HepG2 (cell line): Measurements from ENCODE around the gene SPTAN1. TPM values are rescaled to one million over a fixed set of nuclear protein-coding genes. Genes with fewer than 3 reads are reported as not detected.

Source experiments
- ARHGAP35 ChIP-seq: sonication (generic); formaldehyde crosslinking; IDR thresholded peaks from 2 replicates; pipeline ENCODE4 v1.9.0; 2022; ENCODE audit warnings: mild to moderate bottlenecking, inconsistent platforms, moderate library complexity, missing genetic modification reagents, borderline replicate concordance
- BRD4 ChIP-seq: sonication (generic); formaldehyde crosslinking; IDR thresholded peaks from 2 replicates; pipeline ENCODE4 v1.4.0; 2020; ENCODE audit warnings: missing genetic modification reagents
- EZH2 ChIP-seq: conservative IDR thresholded peaks from 2 replicates; pipeline ENCODE4 v1.6.1; 2012; ENCODE audit warnings: mild to moderate bottlenecking, low read depth, low read length, moderate library complexity
- JUN ChIP-seq: sonication (generic); formaldehyde crosslinking; IDR thresholded peaks from 2 replicates; pipeline ENCODE4 v1.4.0; 2020; ENCODE audit warnings: mild to moderate bottlenecking, missing genetic modification reagents
- JUND ChIP-seq: sonication (generic); formaldehyde crosslinking; IDR thresholded peaks from 2 replicates; pipeline ENCODE4 v1.8.0; 2022; ENCODE audit warnings: mild to moderate bottlenecking, missing genetic modification reagents
- NR2F2 ChIP-seq: IDR thresholded peaks from 2 replicates; pipeline ENCODE4 v1.6.1; 2012; ENCODE audit warnings: low read depth, inconsistent platforms, borderline replicate concordance
- PAXIP1 ChIP-seq: sonication (generic); formaldehyde crosslinking; conservative IDR thresholded peaks from 2 replicates; pipeline ENCODE4 v1.4.0; 2020; ENCODE audit warnings: mild to moderate bottlenecking, missing genetic modification reagents, moderate library complexity
- RCOR2 ChIP-seq: IDR thresholded peaks from 2 replicates; pipeline ENCODE4 v1.6.1; 2016; ENCODE audit warnings: missing biosample characterization, missing genetic modification reagents
- TERF1 ChIP-seq: sonication (generic); formaldehyde crosslinking; IDR thresholded peaks from 2 replicates; pipeline ENCODE4 v1.8.0; 2022; ENCODE audit warnings: mild to moderate bottlenecking, missing genetic modification reagents, moderate library complexity
- ZBED4 ChIP-seq: sonication (generic); formaldehyde crosslinking; IDR thresholded peaks from 2 replicates; pipeline ENCODE4 v1.4.0; 2020; ENCODE audit warnings: missing genetic modification reagents, borderline replicate concordance
- ZBTB26 ChIP-seq: IDR thresholded peaks from 2 replicates; pipeline ENCODE4 v1.6.1; 2016; ENCODE audit warnings: missing compliant biosample characterization, missing genetic modification reagents, borderline replicate concordance
- ZNF230 ChIP-seq: sonication (generic); formaldehyde crosslinking; IDR thresholded peaks from 2 replicates; pipeline ENCODE4 v1.4.0; 2020; ENCODE audit warnings: mild to moderate bottlenecking, missing genetic modification reagents
- ZNF562 ChIP-seq: sonication (generic); formaldehyde crosslinking; IDR thresholded peaks from 2 replicates; pipeline ENCODE4 v1.8.0; 2022; ENCODE audit warnings: missing genetic modification reagents, borderline replicate concordance
- ZNF607 ChIP-seq: sonication (generic); formaldehyde crosslinking; IDR thresholded peaks from 2 replicates; pipeline ENCODE4 v1.5.1; 2020; ENCODE audit warnings: missing genetic modification reagents, mild to moderate bottlenecking, borderline replicate concordance
- ZNF788 ChIP-seq: sonication (generic); formaldehyde crosslinking; IDR thresholded peaks from 2 replicates; pipeline ENCODE4 v1.5.0; 2020; ENCODE audit warnings: mild to moderate bottlenecking, missing genetic modification reagents, borderline replicate concordance
- ZSCAN5A ChIP-seq: sonication (generic); formaldehyde crosslinking; IDR thresholded peaks from 2 replicates; pipeline ENCODE4 v1.8.0; 2022; ENCODE audit warnings: mild to moderate bottlenecking, missing genetic modification reagents, borderline replicate concordance
- polyA plus RNA-seq, 8 experiments: library from polyadenylated mRNA; depleted of rRNA in 3 of 8; stranded (reverse) in 7 of 8; unstranded in 1 of 8; fragments of >200 nt; fragmentation: Illumina TruSeq in 4 of 8; extraction: Trizol in 4 of 8; gene quantifications; 2 replicates each; pipeline versions ENCODE4 v1.2.1 to v1.2.3, GENCODE V29; 2011 to 2016; ENCODE audit warnings: low read depth in 4 of 8, missing spikeins in 1 of 8, mixed read lengths in 1 of 8; ENCODE audit not compliant: insufficient read depth in 1 of 8
- total RNA-seq, 5 experiments: library from RNA; depleted of rRNA; stranded (reverse); fragments of >200 nt; fragmentation: Illumina TruSeq; extraction: Trizol; gene quantifications; 2 replicates each; pipeline ENCODE4 v1.2.3, GENCODE V29; 2016; ENCODE audit warnings: low read depth in 1 of 5

The SPTAN1 gene
- total and polyA plus RNA-seq, 2 of the 13 experiments (the other 11 are each of a cell fraction or from before 2014, with no cell fraction given): 106 to 111 TPM

- TF ChIP-seq PAXIP1 (CRISPR knock-in tag): peak; percentile 8
- TF ChIP-seq EZH2: no peak
- TF ChIP-seq ARHGAP35 (CRISPR knock-in tag): no peak
- TF ChIP-seq ZSCAN5A: 0 out of 2 replicates have a peak, but pooled peaks have one; percentile 53
- no peak for TF ChIP-seq ZBED4 (CRISPR knock-in tag)
- peak; percentile 89; the same call in 1 of the 2 replicates for TF ChIP-seq ZNF788 (CRISPR knock-in tag)
- no peak for TF ChIP-seq RCOR2
- TF ChIP-seq ZNF607 (CRISPR knock-in tag): no peak; the same call in 1 of the 2 replicates
- no peak for TF ChIP-seq TERF1
- TF ChIP-seq JUND (CRISPR knock-in tag): peak; percentile 37; the same call in 1 of the 2 replicates
- TF ChIP-seq JUN (CRISPR knock-in tag): no peak
- TF ChIP-seq BRD4 (CRISPR knock-in tag): peak; percentile 92
- no peak for TF ChIP-seq ZNF562 (CRISPR knock-in tag)
- no peak; the same call in 1 of the 2 replicates for TF ChIP-seq ZNF230 (CRISPR knock-in tag)
- TF ChIP-seq ZBTB26 (CRISPR knock-in tag): peak; percentile 75; the same call in 1 of the 2 replicates
- no peak; the same call in 1 of the 2 replicates for TF ChIP-seq NR2F2
Observed at GRCh38 chr9:128504485-128505413, 47.6 kb upstream of the SPTAN1 start, which contains the start of gene GLE1 (continued).
